Measurements from ENCODE around the gene SERINC3. TPM values are rescaled to one million over a fixed set of nuclear protein-coding genes. Genes with fewer than 3 reads are reported as not detected.

The SERINC3 gene
- total and polyA plus RNA-seq, 2 of the 13 experiments (the other 11 are each of a cell fraction or from before 2014, with no cell fraction given): 82.0 to 226 TPM

DNA sequence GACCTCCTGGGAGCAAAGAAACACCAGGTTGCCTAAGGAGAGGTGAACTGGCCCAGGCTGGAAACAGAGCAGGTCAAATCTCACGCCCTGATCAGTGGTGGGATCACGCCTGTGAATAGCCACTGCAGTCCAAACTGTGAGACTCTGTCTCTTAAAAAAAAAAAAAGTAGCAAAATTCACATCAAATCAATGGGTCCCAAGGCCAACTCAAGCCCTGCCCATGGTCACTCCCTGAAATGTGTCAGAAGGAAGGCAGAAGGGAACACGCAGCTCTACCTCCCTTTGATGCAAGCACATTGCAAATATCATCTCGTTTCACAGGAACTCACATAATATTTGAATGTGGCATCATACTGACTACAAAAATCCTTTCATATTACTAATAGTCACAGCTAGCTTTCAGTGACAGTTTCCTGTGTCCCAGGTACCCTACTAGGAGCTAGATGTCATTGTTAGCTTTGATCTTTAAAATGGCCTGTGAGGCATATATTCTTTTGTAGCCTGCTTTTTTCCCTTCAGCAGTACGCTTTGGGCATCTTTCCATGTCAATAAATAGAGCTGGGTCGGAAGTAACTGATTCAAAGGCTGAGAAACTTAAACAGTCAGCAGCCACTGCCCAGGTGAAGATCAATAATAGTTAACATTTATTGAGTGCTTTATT lies 60.6 kb downstream of the SERINC3 start (continued):
- TF ChIP-seq, protein P1, sequence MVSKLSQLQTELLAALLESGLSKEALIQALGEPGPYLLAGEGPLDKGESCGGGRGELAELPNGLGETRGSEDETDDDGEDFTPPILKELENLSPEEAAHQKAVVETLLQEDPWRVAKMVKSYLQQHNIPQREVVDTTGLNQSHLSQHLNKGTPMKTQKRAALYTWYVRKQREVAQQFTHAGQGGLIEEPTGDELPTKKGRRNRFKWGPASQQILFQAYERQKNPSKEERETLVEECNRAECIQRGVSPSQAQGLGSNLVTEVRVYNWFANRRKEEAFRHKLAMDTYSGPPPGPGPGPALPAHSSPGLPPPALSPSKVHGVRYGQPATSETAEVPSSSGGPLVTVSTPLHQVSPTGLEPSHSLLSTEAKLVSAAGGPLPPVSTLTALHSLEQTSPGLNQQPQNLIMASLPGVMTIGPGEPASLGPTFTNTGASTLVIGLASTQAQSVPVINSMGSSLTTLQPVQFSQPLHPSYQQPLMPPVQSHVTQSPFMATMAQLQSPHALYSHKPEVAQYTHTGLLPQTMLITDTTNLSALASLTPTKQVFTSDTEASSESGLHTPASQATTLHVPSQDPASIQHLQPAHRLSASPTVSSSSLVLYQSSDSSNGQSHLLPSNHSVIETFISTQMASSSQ (IDR thresholded peaks at IDR 0.05; ENCODE audit: low read depth): peak; percentile 60
- TF ChIP-seq, protein P1 (CRISPR knock-in tag; IDR thresholded peaks at IDR 0.05; ENCODE audit: borderline replicate concordance): no peak
- TF ChIP-seq GABPA (IDR thresholded peaks at IDR 0.05; ENCODE audit: low read depth, low read length): no peak
- TF ChIP-seq GABPA (CRISPR knock-in tag; IDR thresholded peaks at IDR 0.05; ENCODE audit: low read depth): 0 out of 2 replicates have a peak, but pooled peaks have one; percentile 43
- TF ChIP-seq ZNF557 (CRISPR knock-in tag; IDR thresholded peaks at IDR 0.05): no peak
- 0 out of 2 replicates have a peak, but pooled peaks have one; percentile 19 for TF ChIP-seq SNAPC2 (CRISPR knock-in tag; IDR thresholded peaks at IDR 0.05)
- TF ChIP-seq SMC3 (IDR thresholded peaks at IDR 0.05; ENCODE audit: low read length): no peak
- no peak for TF ChIP-seq ARID2 (CRISPR knock-in tag; IDR thresholded peaks at IDR 0.05; ENCODE audit: borderline replicate concordance)
- TF ChIP-seq FOXO1 (CRISPR knock-in tag; IDR thresholded peaks at IDR 0.05): peak; percentile 14; the same call in 1 of the 2 replicates
- peak; percentile 66; the same call in 1 of the 2 replicates for TF ChIP-seq ZNF317 (CRISPR knock-in tag; IDR thresholded peaks at IDR 0.05)
- TF ChIP-seq, protein P2, sequence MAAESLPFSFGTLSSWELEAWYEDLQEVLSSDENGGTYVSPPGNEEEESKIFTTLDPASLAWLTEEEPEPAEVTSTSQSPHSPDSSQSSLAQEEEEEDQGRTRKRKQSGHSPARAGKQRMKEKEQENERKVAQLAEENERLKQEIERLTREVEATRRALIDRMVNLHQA (CRISPR knock-in tag; IDR thresholded peaks at IDR 0.05): no peak
- TF ChIP-seq, protein P3, sequence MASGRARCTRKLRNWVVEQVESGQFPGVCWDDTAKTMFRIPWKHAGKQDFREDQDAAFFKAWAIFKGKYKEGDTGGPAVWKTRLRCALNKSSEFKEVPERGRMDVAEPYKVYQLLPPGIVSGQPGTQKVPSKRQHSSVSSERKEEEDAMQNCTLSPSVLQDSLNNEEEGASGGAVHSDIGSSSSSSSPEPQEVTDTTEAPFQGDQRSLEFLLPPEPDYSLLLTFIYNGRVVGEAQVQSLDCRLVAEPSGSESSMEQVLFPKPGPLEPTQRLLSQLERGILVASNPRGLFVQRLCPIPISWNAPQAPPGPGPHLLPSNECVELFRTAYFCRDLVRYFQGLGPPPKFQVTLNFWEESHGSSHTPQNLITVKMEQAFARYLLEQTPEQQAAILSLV (CRISPR knock-in tag; IDR thresholded peaks at IDR 0.05; ENCODE audit: borderline replicate concordance): no peak
- TF ChIP-seq FOXC1 (CRISPR knock-in tag; IDR thresholded peaks at IDR 0.05; ENCODE audit: borderline replicate concordance): no peak
- no peak for TF ChIP-seq ZNF546 (CRISPR knock-in tag; conservative IDR thresholded peaks at IDR 0.05)
- no peak for TF ChIP-seq SRY (CRISPR knock-in tag; IDR thresholded peaks at IDR 0.05)
- no peak; the same call in 1 of the 2 replicates for TF ChIP-seq SMAD9 (CRISPR knock-in tag; IDR thresholded peaks at IDR 0.05)
- TF ChIP-seq ZNF777 (CRISPR knock-in tag; IDR thresholded peaks at IDR 0.05): no peak
- TF ChIP-seq, protein P4, sequence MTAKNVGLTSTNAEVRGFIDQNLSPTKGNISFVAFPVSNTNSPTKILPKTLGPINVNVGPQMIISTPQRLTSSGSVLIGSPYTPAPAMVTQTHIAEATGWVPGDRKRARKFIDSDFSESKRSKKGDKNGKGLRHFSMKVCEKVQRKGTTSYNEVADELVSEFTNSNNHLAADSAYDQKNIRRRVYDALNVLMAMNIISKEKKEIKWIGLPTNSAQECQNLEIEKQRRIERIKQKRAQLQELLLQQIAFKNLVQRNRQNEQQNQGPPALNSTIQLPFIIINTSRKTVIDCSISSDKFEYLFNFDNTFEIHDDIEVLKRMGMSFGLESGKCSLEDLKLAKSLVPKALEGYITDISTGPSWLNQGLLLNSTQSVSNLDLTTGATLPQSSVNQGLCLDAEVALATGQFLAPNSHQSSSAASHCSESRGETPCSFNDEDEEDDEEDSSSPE (CRISPR knock-in tag; IDR thresholded peaks at IDR 0.05): no peak
- no peak for TF ChIP-seq ZNF460 (CRISPR knock-in tag; IDR thresholded peaks at IDR 0.05; ENCODE audit: borderline replicate concordance)
- no peak for TF ChIP-seq ZFP36L2 (CRISPR knock-in tag; IDR thresholded peaks at IDR 0.05)
- TF ChIP-seq, protein P5, sequence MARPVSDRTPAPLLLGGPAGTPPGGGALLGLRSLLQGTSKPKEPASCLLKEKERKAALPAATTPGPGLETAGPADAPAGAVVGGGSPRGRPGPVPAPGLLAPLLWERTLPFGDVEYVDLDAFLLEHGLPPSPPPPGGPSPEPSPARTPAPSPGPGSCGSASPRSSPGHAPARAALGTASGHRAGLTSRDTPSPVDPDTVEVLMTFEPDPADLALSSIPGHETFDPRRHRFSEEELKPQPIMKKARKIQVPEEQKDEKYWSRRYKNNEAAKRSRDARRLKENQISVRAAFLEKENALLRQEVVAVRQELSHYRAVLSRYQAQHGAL (CRISPR knock-in tag; IDR thresholded peaks at IDR 0.05; ENCODE audit: not compliant biosample characterization): no peak
- TF ChIP-seq MBNL3 (CRISPR knock-in tag; conservative IDR thresholded peaks at IDR 0.05): no peak
- 0 out of 2 replicates have a peak, but pooled peaks have one; percentile 10 for TF ChIP-seq KAT8 (CRISPR knock-in tag; IDR thresholded peaks at IDR 0.05)
- no peak for TF ChIP-seq SETDB1 (CRISPR knock-in tag; IDR thresholded peaks at IDR 0.05; ENCODE audit: borderline replicate concordance)
